HG03064 (cell line): ENCODE data around the gene ANXA2.
"Not testable (repeated sequence)": the region's sequence is repeated elsewhere in the genome, so short reads cannot be mapped to it uniquely, and the experiment has no call there.

Experiments
- ATAC-seq: cut with Tn5 transposase; IDR thresholded peaks from one replicate; pipeline ENCODE4 v1.9.1; 2021; ENCODE audit warnings: low read depth; ENCODE audit not compliant: unreplicated experiment

Gene ANXA2

DNA sequence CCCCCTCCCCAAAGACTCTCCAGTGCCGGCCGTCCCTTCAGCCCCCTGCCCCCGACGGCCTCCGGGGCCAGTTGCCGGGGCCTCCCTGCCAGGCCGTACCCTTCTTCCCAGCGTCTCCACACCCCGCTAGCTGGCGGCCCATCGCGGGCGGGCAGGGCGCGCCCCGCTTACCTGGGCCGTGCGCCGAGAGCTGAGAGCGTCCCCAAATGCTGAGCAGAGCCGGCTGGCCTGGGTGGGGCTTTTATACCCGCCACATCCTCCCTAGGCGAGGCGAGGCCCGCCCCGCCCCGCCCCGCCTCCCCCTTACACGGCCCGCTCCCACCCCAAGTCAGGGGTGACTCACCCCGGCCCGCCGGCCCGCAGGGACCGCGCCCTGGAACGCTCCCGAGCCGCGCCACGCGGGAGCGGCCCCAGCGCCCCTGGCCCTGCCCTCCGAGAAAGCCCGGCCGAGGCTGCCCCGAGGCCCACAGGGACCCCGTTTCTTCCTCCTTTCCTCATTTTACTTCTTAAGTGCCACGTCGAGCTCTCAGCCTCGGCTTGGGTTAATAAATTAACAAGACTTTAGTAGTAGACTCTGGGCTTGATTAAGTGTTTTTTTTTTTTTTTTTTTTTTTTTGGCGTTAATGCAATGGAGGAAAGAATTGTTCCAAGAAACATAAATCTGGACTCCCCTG lies at the start of gene ANXA2:
ANXA2 (minus strand) TSS at position 215 of the 674 bp plus-strand sequence. CDS start 11,911 bp downstream, outside the sequence.
- peak; percentile 64 for ATAC-seq

DNA sequence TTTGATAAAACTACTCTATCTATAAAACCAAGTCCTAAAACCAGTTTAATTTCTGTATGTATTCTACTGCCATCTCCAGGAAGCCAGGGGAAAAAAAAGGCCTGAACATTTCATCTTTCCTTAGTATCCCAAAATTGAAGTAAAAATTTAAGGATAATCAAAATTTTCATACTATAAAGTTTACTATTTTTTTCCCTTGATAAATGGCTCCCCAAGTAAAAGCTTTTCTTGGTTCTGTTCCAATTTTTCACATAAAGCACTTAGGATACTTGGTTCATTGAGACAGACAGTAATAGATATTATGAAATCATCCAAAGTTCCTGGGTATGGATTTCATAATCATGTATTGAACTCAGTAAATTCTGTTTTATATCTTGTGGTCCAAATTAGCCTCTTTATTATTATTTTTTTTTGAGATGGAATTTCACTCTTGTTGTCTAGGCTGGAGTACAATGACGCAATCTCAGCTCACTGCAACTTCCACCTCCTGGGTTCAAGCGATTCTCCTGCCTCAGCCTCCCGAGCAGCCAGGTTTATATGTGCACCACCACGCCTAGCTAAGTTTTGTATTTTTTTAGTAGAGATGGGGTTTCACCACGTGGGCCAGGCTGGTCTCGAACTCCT lies 46.6 kb upstream of the ANXA2 start:
- ATAC-seq, result no peak

DNA sequence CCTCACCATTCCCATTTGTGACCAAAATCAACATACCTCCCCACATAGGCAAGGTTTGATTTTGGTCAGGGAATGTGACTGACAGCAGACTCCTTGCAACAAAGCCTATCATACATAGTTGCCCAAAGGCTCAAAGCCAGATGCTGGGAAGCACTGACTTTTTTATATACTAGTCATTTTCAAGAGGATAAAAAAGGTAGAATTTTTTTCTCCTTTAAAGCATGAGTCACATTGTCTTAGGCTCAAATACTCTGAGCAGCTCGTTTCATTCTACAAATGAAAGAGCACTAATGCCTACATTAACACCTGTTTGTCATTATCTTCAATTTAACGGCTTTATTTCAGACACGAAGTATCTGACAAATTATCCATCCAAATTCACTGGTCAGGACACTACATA lies 45.0 kb upstream of the ANXA2 start:
- ATAC-seq, result no peak

DNA sequence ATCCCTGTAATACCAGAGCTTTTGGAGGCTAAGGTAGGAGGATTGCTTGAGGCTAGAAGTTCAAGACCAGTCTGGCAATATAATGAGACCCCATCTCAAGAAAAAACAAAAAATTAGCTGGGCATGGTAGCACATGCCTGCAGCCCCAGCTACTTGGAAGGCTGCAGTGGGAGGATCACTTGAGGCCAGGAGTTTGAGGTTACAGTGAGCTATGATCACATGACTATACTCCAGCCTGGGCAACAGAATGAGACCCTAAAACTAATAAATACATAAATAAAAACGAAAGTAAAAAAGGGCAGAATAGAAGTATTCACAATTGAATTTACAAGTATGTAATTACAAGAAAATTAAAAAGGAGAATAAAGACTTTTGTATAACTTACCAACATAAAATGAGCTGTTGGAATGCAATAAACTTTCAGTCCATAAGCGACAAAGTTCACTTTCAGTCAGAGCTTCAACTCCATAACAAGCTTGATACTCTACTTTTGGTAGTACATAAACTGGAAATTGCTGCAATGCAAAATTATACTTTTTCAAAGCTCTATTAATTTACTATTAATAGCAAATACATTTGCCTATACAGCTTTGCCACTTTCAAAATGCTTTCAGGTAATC lies 44.4 kb upstream of the ANXA2 start:
- ATAC-seq, result no peak

DNA sequence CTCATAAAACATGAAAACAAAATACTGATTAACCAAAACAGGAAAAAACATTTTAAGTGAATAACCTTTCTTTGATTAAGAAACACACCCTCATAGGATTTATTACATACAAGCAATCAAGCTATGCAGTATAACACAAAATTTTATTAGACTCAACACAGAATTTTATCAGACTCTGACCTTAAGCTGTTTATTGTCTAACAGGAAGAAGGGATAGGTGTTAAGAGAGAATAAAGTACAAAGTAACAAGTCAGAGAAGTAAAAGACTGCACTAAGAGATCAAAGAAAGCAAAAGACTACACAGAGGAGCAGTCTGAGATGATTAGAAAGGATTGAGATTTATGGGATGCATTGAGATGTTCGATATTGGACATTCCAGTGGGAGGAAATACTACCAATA lies 43.5 kb upstream of the ANXA2 start:
- no peak for ATAC-seq

DNA sequence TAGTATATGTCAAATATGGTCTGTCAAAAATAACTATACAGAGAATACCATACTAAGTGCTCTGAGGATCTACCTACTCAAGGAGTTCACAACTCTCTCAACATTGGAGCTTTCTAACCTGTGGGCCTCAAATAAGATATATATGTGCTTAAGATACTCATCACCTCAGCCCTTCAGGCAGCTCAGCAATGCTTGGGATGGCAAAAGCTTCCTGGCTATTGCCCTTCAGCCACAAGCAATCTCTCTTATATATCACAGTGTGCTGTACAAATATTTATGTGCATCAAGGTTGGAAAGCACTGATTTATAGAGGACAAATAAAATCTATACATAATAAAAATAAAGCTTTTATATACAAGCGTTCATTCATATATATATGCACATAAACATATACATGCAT lies 40.9 kb upstream of the ANXA2 start:
- no peak for ATAC-seq

DNA sequence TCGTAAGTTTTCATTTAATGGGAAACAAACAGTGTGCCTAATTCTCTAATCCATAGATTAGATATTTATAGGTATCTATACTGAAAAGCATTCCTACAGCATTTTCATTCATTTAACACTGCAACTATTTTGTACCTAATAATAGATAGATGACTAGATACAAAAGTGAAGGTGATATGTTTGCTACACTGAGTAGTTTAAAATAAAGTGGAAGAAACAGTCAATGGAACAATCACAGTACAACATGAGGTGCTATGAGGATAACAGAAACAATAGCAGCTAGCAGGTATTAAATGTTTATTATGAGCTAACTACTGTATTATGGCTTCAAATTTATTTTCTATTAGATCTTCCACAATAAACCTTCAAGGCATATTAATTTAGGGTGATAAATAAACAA lies 31.1 kb upstream of the ANXA2 start:
- ATAC-seq, result no peak

DNA sequence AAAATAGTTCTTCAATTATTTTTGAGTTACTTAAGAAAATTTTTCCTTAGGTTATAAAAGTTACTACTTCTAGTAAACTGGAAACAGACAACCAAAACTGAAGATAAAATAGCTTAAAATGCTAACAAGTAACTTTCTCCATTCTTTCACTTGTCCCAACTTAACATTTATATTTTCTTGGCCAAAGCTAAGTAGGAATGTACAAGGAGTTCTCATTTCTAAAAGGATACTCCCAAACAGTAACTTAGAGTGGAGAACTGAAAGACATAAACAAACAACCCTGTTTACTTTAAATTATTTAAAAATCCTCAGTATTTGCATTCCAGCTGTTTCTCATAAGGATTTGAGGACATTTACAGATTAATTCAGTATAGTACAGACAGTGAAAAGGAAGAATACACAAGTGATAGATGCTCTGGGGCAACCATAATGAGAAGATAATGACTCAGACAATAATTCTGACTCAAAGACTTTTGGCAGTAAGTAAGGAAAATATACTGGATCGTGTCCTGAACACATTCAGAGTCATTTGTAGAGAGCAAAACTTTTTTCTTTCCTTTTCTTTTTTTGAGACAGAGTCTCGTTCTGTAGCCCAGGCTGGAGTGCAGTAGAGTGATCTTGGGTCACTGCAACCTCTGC lies 29.2 kb upstream of the ANXA2 start:
- ATAC-seq, result no peak

DNA sequence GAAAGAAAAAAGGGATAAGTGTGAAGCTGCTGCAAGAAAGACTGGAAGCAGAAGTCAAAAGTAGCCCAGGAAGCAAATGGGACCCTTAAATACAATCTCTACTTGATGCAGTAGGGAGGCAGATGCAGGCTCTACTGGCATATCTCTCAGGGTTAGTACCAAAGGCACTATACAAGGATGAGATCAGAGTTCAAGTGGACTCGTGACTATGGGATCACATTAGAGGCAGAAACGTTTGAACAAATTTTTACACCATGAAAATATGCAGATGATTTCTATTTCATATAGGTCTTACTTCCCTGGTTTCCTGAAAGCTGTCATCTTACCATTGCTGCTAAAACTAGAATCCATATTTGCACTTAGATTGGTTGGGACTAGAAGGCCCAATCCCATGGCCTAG lies 27.7 kb upstream of the ANXA2 start:
- ATAC-seq, result no peak

DNA sequence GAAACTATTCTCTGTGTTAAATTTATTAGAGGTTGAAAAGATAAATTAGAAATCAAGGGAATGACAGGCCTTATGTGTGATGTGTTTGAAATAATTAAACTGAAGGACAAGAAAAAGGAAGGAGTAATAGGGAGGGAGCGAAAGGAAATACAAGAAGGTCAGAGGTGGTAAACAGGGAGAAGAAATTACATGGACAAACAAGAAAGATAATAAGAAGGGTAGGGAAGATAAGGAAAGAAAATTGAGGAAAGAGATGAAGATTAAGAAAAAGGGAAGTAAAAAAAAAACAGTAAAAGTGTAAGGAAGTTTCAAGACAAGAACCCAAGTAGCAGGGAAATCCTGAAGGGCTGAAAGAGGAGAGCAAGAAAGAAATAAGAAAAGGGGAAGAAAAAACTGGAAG lies 26.2 kb upstream of the ANXA2 start:
- no peak for ATAC-seq

DNA sequence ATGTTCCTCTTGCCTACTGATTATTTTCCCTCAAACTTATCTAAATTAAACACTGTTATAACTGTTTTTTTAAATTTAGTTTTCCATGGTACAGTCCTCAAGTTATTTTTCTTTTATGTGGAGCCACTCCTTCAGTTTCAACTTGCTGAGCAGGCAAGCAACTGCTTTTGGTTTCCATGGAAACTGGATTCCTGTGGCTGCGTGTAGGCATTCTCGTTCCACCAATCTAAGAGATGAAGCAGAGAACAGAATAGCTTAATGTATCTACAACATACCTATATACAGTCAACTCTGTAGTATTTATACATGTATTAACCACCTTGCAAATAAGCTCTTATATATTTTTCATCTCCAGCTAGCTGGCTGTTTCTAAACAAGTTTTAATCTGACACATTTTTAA lies 25.8 kb upstream of the ANXA2 start:
- no peak for ATAC-seq

DNA sequence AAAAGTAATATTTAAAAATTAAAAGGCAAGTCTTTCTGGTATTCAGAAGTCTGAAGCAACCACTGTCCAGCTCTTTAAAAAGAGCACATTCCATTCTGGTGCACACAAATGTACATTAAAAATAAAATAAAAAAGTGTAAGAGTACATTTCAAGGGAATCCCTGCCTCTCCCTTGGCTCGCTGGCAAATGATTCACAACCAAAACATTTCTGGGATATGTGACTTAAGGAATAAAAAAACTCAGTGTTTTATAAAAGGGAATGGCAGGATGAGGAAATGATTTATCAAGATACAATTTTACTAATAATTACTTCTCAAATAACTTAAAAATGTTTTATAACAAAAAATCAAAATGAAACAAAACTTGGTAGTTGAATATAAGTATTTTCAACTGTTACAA lies 23.8 kb upstream of the ANXA2 start:
- ATAC-seq, result no peak

DNA sequence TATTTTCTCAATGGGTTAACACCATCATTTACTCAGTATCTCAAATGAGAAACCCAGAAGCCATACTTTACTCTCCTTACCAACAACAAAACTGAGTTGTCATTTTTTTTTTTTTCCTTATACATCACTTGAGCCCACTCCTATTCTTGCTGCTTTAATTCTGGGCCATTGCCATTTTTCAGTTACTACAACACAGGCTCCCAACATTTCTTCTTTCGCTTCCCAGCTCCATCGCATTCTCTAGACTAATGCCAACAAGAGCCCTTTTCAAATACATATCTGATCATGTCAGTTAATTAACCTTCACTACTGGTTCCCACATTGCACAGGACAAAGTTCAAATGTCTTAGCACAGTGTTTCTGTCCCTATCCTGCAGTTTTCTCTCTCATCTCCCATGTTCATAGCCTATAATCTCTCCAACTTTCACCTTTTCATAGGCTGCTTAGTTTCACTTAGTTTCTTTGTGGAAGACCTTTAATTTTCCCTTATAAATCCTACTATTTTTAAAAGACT lies 22.5 kb upstream of the ANXA2 start:
- ATAC-seq, result no peak

DNA sequence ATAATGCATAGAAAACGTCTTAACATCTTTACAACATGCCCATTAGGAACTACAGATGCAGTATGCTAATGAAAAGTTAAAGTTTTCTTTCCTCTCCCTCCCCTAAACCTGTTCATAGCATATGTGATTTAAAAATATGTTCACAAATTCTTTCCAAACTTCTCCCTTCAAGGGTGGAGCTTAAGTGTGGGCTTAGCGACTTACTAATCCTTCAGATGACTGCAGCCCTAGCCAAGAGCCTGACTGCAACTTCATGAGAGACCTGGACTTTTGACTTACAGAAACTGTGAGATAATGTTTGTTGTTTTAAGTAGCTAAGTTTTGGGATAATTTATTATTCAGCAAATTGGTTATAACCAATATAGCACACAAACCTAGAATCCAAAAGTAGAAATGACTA lies 22.0 kb upstream of the ANXA2 start:
- ATAC-seq, result no peak

DNA sequence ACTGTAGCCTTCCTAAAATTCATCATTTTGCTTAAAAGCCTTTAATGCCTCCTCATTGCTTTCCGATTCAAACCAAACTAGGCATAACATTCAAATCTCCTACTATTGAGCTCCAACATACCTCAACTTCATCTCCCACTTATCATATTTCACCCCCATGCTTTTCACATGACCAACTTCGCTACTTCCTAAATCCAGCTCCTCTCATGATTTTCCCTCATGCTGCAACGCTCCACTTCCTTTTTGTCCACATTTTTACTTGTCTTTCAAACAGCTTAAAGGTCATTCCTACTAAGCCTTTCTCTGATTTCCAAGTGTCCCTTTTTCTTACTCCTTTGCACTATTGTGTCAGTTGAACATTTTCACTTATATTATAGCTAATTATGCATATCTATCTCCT lies 20.3 kb upstream of the ANXA2 start:
- ATAC-seq, result no peak

DNA sequence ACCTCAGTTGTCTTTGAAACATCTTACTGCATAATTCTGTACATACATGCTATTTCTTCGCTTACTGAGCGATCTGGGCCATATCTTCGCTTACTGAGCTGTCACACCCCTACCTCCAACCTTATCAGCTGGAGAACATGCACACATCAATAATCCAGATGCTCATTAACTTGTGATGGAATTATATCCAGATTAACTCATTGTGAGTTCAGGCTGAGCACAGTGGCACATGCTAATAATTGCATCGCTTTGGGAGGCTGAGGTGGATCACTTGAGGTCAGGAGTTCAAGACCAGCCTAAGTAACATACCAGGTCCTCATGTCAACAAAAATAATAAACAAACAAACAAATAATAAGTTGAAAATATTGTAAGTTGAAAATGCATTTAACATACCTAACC lies 19.3 kb upstream of the ANXA2 start:
- no peak for ATAC-seq

DNA sequence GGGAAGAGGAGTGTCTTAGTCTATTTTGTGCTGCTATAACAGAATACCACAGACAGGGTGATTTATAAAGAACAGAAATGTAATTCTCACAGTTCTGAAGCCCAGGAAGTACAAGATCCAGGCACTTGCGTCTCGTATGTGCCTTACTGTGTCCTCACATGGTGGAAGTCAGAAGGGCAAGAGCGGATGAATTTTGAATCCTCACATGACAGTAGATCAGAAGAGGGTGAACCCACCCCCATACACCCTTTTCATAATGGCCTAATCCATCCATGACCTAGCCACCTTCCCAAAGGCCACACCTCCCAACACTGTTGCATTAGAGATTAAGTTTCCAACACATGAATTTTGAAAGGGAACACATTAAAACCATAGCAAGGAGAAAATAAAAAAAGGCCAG lies 18.7 kb upstream of the ANXA2 start:
- no peak for ATAC-seq

DNA sequence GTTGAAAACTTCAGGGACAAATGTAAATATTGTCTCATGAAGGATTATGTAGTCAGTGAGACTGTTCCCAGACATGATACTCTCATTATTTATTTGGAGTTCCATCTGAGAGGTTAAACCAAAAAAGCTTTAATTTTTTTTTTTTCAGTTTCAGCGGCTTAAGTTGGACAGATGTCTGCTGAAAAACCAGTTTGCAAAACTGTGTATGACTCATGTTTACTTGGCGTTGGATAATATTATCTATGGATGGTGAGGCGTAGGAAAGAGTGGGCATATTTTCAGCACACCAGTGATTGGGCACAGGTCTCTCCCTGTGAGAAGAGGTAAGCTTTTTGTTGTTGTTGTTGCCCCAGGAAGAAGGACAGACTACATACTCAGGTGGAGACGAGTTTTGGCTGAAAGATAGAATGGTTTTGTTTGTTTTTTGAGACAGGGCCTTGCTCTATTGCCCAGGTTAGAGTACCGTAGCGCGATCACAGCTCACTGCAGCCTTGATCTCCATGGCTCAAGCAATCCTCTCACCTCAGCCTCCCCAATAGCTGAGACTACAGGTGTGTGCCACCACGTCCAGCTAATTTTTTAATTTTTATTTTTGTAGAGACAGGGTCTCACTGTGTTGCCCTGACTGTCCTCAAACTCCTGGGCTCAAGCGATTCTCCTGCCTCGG lies 16.4 kb upstream of the ANXA2 start:
- no peak for ATAC-seq

DNA sequence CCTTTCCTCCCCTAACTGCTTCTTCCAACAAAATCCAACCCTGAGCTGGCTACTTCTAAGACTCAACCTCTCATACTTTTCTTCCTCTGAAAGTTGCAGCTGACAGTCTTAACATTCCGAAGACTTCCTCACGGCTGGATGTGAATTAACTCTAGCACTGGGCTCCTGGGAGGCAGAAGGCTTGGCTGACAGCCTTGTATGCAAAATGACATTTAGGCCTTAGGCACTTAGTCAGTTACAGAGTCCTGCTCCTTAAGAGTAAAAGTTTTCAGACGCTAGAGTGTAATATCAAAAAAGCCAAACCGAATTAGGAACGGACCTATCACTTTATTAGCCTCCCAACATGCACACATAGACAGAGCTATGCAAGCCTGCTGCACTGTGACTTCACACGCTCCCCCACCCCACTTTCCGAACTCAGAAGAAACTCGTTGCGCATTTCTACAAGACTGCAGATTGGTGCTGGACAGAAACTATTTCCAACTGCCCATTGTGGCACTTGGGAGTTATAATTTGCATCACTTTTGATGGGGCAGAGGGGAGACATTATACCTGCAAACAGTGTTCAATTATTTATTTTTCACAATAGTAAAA lies 15.5 kb upstream of the ANXA2 start:
- no peak for ATAC-seq

DNA sequence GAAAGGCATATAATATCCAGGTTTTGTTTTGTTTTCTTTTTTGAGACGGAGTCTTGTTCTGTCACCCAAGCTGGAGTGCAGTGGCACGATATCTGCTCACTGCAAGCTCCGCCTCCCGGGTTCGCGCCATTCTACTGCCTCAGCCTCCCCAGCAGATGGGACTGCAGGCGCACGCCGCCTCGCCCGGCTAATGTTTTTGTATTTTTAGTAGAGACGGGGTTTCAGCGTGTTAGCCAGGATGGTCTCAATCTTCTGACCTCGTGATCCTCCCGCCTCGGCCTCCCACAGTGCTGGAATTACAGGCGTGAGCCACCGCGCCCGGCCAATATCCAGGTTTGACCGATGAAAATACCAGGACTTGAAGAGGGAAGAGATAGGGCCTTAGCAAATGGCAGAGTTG lies 15.0 kb upstream of the ANXA2 start:
- not testable (repeated sequence) for ATAC-seq
